Ramos (cell line): ENCODE data around the gene CAPZB.

Experiments
- in situ Hi-C: fragments of 300-500 bp; cut with MboI; formaldehyde crosslinking; loops from one replicate; pipeline ENCODE4 v1.14.3; 2022; ENCODE audit warnings: low sequenced_read_pairs; ENCODE audit not compliant: unreplicated experiment

The CAPZB gene

DNA sequence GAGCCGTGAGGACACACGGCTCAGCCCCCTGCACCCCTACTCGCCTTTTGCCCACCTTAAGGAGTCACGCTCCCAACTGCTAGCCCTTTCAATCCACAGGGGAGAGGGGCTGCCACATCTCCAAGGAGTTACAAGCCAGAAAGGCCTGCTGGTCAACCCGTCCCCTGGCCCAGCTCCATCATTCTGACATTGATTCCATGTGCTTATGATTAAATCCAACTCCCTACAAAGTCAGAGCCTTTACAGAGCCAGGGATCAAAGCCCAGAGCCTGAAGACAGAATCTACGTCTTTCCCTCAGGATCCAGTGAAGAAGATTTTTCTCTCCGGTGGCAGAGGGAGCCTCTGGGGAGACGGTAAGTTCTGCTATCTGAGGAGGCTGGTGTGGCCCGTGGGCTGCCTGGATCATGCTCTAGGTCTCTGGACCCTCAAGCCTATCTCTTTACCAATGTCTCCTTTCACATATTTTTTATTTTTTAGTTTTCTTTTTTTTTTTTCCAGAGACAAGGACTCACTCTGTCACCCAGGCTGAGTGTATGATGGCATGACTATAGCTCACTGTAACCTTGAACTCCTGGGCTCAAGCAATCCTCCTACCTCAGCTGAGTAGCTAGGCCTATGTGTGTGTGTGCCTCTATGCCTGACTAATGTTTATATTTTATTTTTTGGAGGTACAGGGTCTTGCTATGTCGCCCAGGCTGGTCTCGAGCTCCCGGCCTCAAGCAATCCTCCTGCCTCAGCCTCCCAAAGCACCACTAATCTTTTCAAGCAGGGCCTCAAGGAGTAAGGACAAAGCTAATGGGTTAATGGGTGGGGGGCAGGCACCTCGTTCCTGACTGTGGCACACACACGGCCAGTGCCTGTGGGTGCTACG, 111.9 kb downstream of the CAPZB start:
- in situ Hi-C loops: no loop called here

DNA sequence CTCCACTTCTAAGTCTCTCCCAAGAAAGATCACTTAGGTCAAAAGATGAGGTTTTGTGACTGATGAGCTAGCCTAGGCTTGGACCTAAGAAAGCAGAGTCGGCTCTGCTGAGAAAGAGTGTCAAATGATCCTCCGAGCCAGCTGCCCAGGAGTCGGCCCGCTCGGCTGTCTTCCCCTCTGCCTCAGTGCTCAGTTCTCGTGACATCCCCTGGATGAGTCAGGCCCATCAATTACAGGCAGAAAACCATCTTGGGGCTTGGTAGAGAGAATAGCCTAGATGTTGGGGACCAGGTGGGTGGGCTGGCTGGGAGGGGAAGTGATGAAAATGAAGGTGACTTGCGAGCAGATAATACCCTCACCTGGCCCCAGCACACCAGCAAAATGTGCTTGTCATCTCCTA, 112.7 kb downstream of the CAPZB start:
- in situ Hi-C loops: no loop called here

DNA sequence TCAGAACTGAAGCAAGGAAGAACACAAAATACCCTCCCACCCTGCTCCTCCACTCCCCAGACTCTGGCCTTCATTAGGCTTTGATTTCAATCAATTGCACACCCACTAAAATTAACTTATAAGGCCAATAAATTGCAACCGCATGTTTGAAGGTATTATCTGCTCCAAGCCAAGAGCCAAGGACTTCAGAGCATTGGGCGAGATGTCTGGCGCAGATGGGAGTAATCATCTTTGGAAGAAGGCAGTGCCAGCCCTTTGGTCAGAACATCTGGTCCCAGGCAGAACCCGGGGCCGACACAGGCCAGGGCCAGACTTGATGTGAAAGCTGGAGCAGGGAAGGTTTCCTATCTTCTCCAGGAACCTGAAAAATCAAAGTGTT, 113.2 kb downstream of the CAPZB start:
- in situ Hi-C loops: no loop called here

GRCh38 chr1:19371226-19372135, 113.9 kb downstream of the CAPZB start:
- in situ Hi-C loops: no loop called here

- in situ Hi-C loops: no loop called here
Observed at GRCh38 chr1:19370453-19371170, 114.7 kb downstream of the CAPZB start.

- in situ Hi-C loops: loop anchor here (10.0 kb wide), 1 partner anchor 205 kb away; no protein-coding TSS in a partner anchor
Observed at GRCh38 chr1:19369396-19370090, 115.8 kb downstream of the CAPZB start.

DNA sequence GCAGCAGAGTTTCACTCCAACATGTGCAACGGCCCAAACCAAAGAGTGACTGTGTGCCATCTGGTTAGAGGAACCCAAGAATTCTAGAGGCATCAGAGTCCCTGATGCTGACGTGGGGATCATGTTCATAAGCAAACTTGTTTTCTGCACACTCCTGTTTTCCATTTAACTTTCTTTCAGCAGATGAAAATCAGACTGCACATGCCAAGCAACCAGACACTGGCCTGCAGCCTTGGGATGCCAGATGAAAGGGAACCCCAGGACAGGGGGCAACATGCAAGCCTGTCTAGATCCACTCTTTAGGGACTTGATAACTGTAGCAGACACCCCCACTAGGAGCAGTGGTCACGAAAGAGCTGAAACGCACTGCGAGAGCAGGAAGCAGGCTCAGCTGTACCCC, 116.4 kb downstream of the CAPZB start:
- in situ Hi-C loops: loop anchor here (10.0 kb wide), 1 partner anchor 206 kb away; no protein-coding TSS in a partner anchor

DNA sequence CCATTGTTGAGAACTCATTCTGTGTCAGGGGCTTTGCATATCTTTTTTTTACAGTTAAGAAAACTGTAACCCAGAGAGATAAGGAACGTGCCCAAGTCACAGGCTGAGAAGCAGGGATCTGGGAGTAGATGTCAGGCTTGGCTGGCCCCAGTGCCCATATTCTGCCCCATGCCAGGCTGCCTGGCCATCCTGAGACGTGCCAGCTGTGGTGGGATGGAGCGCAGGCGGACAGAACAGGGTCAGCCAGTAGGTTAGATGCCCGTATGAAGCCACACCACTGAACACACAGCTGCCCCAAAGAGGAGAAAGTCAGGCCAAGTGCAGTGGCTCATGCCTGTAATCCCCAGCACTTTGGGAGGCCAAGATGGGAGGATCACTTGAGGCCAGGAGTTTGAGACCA, 117.3 kb downstream of the CAPZB start:
- in situ Hi-C loops: loop anchor here (10.0 kb wide), 1 partner anchor 207 kb away; no protein-coding TSS in a partner anchor

DNA sequence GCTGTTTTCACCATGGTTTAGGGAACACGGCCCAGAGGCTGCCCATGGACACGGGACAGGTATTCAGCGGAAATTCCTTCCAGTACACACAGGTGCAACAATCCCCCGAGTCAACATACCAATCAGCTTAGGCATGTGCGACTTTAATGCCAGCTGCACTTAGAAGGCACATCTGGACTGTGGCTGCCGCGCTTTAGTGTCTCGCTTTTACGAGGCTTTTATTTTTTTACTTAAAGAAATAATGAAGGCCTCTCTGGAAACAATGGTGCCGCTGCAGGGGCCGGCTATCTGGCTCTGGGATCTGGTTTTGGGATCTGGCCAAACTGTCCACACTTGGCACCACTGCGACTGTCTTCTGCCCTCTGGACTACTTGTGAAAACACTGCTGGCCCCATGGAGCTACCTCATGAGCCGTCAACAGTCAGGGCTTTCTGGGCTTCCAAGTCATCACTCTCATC, 117.7 kb downstream of the CAPZB start:
- in situ Hi-C loops: loop anchor here (10.0 kb wide), 1 partner anchor 207 kb away; no protein-coding TSS in a partner anchor

- in situ Hi-C loops: loop anchor here (10.0 kb wide), 1 partner anchor 208 kb away; no protein-coding TSS in a partner anchor
Observed at GRCh38 chr1:19366599-19367536, 118.5 kb downstream of the CAPZB start.

GRCh38 chr1:19365721-19366120, 119.6 kb downstream of the CAPZB start:
- in situ Hi-C loops: loop anchor here (10.0 kb wide), 1 partner anchor 209 kb away; no protein-coding TSS in a partner anchor

DNA sequence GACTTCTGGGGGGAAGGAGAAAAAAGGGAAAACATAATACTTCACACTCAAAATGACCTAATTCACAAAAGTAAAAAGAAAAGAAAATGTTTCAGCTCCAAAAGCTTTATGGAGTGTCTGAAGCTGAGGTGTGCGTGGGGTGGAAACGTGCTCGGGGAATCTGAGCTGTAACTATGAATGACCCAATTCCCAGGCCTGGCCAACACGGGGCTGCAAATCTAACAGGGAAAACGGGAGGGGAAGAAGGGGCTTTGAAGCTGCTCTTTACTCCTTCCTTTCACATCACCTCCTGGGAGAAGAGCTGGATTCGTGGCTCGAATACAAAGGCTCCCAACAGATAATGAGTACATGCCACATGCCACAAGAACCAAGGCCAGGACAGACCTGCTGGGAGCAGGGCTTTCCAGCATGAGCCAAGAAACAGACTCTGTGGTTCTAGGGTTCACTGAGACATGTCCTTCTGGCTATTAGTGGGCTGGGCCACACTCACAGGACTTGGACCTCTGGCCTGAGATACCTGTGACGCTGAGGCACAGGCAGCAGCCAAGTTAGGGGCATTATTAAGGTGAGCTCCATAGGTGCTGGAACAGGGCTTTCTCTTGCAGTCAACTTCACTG, 121.7 kb downstream of the CAPZB start:
- in situ Hi-C loops: loop anchor here (10.0 kb wide), 1 partner anchor 211 kb away; no protein-coding TSS in a partner anchor

GRCh38 chr1:19361611-19362147, 123.7 kb downstream of the CAPZB start:
- in situ Hi-C loops: loop anchor here (10.0 kb wide), 1 partner anchor 213 kb away; no protein-coding TSS in a partner anchor

DNA sequence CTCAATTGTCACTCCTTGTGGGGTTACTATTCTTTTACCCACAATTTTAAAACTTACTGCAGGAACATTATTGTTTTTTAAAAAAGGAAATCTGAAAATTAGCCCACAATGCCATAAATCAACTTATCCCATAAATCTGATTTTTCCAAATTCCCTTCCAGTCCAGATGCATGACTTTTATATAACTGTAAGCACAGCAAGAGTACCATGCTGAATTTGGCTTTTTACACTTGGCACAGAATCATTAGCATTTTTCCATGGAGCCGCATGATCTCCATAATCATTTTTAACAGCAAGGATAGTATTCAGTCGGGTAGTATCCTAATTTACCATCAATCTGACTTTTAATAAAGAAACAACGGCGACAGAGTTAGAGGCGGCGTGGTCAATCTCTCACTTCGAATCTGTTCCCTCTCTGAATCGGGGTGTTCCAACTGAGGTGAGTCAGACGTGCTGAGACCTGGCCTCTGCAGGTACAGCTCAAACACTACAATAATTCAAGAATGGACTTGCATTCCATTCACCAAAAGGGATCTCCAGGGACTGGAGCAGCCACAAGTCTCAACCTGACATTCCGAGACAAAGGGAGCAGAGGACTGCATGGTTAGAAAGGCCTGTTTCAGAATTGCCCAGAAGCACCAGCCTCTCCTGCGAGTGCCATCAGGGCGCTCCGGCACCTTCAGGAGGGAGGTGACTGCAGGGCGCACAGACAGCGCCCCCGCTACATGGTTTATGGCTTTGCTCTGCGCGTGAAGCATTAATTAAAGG, 124.3 kb downstream of the CAPZB start:
- in situ Hi-C loops: loop anchor here (10.0 kb wide), 1 partner anchor 214 kb away; no protein-coding TSS in a partner anchor

DNA sequence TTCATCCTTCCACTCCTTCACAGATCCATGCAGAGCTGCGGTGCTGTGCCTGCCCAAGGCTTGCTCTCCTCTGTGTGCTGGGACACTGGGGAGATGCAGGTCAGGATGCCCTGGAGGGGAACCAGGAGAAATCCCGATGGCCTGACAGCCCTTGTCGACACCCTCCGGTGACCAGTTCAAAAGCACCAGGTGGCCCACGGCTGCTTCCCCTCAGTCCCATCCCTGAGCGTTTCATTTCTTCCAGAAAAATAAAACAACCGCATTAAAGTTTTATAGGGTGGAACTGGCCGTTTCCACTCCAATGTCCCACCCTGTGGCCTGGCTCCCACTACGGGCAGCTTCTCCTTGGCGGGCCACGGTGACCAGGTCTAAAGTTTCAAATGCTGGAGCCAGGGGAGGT, 124.9 kb downstream of the CAPZB start:
- in situ Hi-C loops: loop anchor here (10.0 kb wide), 1 partner anchor 214 kb away; no protein-coding TSS in a partner anchor

- in situ Hi-C loops: loop anchor here (10.0 kb wide), 1 partner anchor 215 kb away; no protein-coding TSS in a partner anchor
Observed at GRCh38 chr1:19360016-19360415, 125.3 kb downstream of the CAPZB start.

- in situ Hi-C loops: no loop called here
Observed at GRCh38 chr1:19359357-19359756, 126.0 kb downstream of the CAPZB start.
